K562 (cell line): ENCODE results near the gene PTGIS. TPM values are rescaled to one million over a fixed set of nuclear protein-coding genes. Genes with fewer than 3 reads are reported as not detected.

Experiments used
- ARID2 ChIP-seq: fragments of 450-650 bp; IDR thresholded peaks from 2 replicates; pipeline ENCODE4 v1.6.1; 2017; ENCODE audit warnings: antibody characterized with exemption, mild to moderate bottlenecking
- ATF7 ChIP-seq: fragments of 450-650 bp; IDR thresholded peaks from 2 replicates; pipeline ENCODE4 v1.7.1; 2014; ENCODE audit warnings: mild to moderate bottlenecking, moderate library complexity
- BRD4 ChIP-seq: fragments of 200-600 bp; sonication (generic); IDR thresholded peaks from 2 replicates; pipeline ENCODE4 v1.6.1; 2017; ENCODE audit warnings: inconsistent platforms
- CHCHD3 ChIP-seq: fragments of 250-450 bp; sonication (Bioruptor Pico); IDR thresholded peaks from 2 replicates; pipeline ENCODE4 v2.1.2; 2022; ENCODE audit warnings: mild to moderate bottlenecking
- CTBP1 ChIP-seq: fragments of 450-650 bp; IDR thresholded peaks from 2 replicates; pipeline ENCODE4 v1.6.1; 2016; ENCODE audit warnings: borderline replicate concordance
- EHMT2 ChIP-seq: fragments of 450-650 bp; IDR thresholded peaks from 2 replicates; pipeline ENCODE4 v1.6.1; 2018; ENCODE audit warnings: antibody characterized with exemption
- ESRRA ChIP-seq: fragments of 450-650 bp; IDR thresholded peaks from 2 replicates; pipeline ENCODE4 v1.6.1; 2014; ENCODE audit warnings: low read depth, mild to moderate bottlenecking, moderate library complexity, borderline replicate concordance
- IFI16 ChIP-seq: fragments of 250-450 bp; sonication (Bioruptor Pico); IDR thresholded peaks from 2 replicates; pipeline ENCODE4 v2.1.2; 2022; ENCODE audit warnings: mild to moderate bottlenecking, inconsistent platforms
- JUND ChIP-seq, 2 experiments: IDR thresholded peaks; 2 replicates in 1 of 2; 3 replicates in 1 of 2; pipeline ENCODE4 v1.6.1; 2011; ENCODE audit warnings: borderline replicate concordance in 2 of 2, low read depth in 2 of 2, low read length in 2 of 2, improper control_type of control experiment in 1 of 2, missing biosample characterization in 1 of 2, missing genetic modification characterization in 1 of 2, missing genetic modification reagents in 1 of 2
- KDM4B ChIP-seq, 2 experiments: fragments of 450-650 bp in 1 of 2; sonication (generic) in 1 of 2; IDR thresholded peaks; 2 replicates each; pipeline ENCODE4 v1.6.1; 2016 to 2017; ENCODE audit warnings: borderline replicate concordance in 2 of 2, antibody characterized with exemption in 1 of 2, low read depth in 1 of 2, mild to moderate bottlenecking in 1 of 2
- L3MBTL2 ChIP-seq: fragments of 450-650 bp; IDR thresholded peaks from 2 replicates; pipeline ENCODE4 v1.6.1; 2016; ENCODE audit warnings: mild to moderate bottlenecking, moderate library complexity
- LEF1 ChIP-seq: fragments of 450-650 bp; IDR thresholded peaks from 2 replicates; pipeline ENCODE4 v1.6.1; 2016; ENCODE audit warnings: mild to moderate bottlenecking
- MNT ChIP-seq, 2 experiments: fragments of 450-650 bp; conservative IDR thresholded peaks; 2 replicates each; pipeline ENCODE4 v1.6.1; 2017; ENCODE audit warnings: mild to moderate bottlenecking in 2 of 2, moderate library complexity in 2 of 2
- PHB ChIP-seq: fragments of 250-450 bp; sonication (Bioruptor Pico); IDR thresholded peaks from 2 replicates; pipeline ENCODE4 v1.5.0; 2021
- RAD21 ChIP-seq, 2 experiments: fragments of 250-450 bp in 1 of 2; fragments of 450-650 bp in 1 of 2; sonication (Bioruptor Pico) in 1 of 2; formaldehyde crosslinking in 1 of 2; IDR thresholded peaks in 1 of 2; conservative IDR thresholded peaks in 1 of 2; 2 replicates each; pipeline versions ENCODE4 v1.4.0 to v1.8.0; 2020 to 2022; ENCODE audit warnings: mild to moderate bottlenecking in 2 of 2, moderate library complexity in 1 of 2
- RNF219 ChIP-seq: fragments of 250-450 bp; sonication (Bioruptor Pico); IDR thresholded peaks from 2 replicates; pipeline ENCODE4 v1.5.0; 2022; ENCODE audit warnings: mild to moderate bottlenecking
- SMC3 ChIP-seq: conservative IDR thresholded peaks from 2 replicates; pipeline ENCODE4 v1.6.1; 2011; ENCODE audit warnings: low read depth, low read length, improper control_type of control experiment; ENCODE audit not compliant: insufficient read depth
- STAG1 ChIP-seq: sonication (generic); formaldehyde crosslinking; IDR thresholded peaks from 2 replicates; pipeline ENCODE4 v1.5.0; 2020; ENCODE audit warnings: missing genetic modification reagents, borderline replicate concordance
- TSHZ1 ChIP-seq: fragments of 250-450 bp; sonication (Bioruptor Pico); IDR thresholded peaks from 2 replicates; pipeline ENCODE4 v1.4.0; 2020; ENCODE audit warnings: mild to moderate bottlenecking, moderate library complexity
- ZNF717 ChIP-seq: fragments of 250-450 bp; sonication (Bioruptor Pico); IDR thresholded peaks from 2 replicates; pipeline ENCODE4 v1.5.0; 2021
- polyA plus RNA-seq, 8 experiments: library from polyadenylated mRNA; depleted of rRNA in 4 of 8; stranded (reverse) in 5 of 8; unstranded in 3 of 8; fragments of >200 nt; fragmentation: Nextera tagmentation in 2 of 8; fragmentation: Illumina TruSeq in 1 of 8; extraction: Ambion mirVana in 2 of 8; extraction: Trizol in 1 of 8; gene quantifications; 2 replicates each; pipeline versions ENCODE4 v1.2.1 to v1.2.3, GENCODE V29; 2011 to 2014; ENCODE audit warnings: inconsistent platforms in 1 of 8, missing spikeins in 1 of 8
- total RNA-seq, 7 experiments: library from RNA; depleted of rRNA in 6 of 7; stranded (reverse); fragments of >200 nt in 6 of 7; fragmentation: Illumina TruSeq in 2 of 7; extraction: Trizol in 2 of 7; gene quantifications; 2 replicates each; pipeline versions ENCODE4 v1.2.1 to v1.2.3, GENCODE V29; 2011 to 2021; ENCODE audit warnings: low replicate concordance in 1 of 7

PTGIS gene
- total and polyA plus RNA-seq, 9 of the 15 experiments (the other 6 are each of a cell fraction or from before 2014, with no cell fraction given) = not detected

GRCh38 chr20:49608752-49609670 lies 41.1 kb upstream of the PTGIS start (continued):
- TF ChIP-seq PHB (CRISPR knock-in tag) (no peak), SMC3 (peak; percentile 77), BRD4 (no peak), STAG1 (CRISPR knock-in tag) (peak; percentile 92; the same call in 1 of the 2 replicates), EHMT2 (no peak), ARID2 (0 out of 2 replicates have a peak, but pooled peaks have one; percentile 52), ZNF717 (CRISPR knock-in tag) (no peak), TSHZ1 (no peak), L3MBTL2 (peak; percentile 54), RAD21 (CRISPR knock-in tag; conservative IDR thresholded peaks at IDR 0.05 in 1 of 2, IDR thresholded peaks at IDR 0.05 in 1 of 2) (peak; percentile 84 to 89), IFI16 (CRISPR knock-in tag) (no peak), CTBP1 (peak; percentile 72; the same call in 1 of the 2 replicates), RNF219 (CRISPR knock-in tag) (no peak), MNT (conservative IDR thresholded peaks at IDR 0.05) (peak in 1 of 2 experiments; percentile 51; a peak in 1 of 4 replicates), KDM4B (IDR thresholded peaks at IDR 0.05; ENCODE audit: borderline replicate concordance in 2 of 2, low read depth in 1 of 2) (0 out of 4 replicates have a peak, but pooled peaks of 1 of the 2 experiments have one; percentile 54), LEF1 (no peak), ESRRA (peak; percentile 52; the same call in 1 of the 2 replicates), ATF7 (peak; percentile 58), JUND (IDR thresholded peaks at IDR 0.05; ENCODE audit: borderline replicate concordance, low read depth, low read length) (0 out of 2 replicates have a peak, but pooled peaks have one; percentile 11), JUND (tag; IDR thresholded peaks at IDR 0.05; ENCODE audit: borderline replicate concordance, low read depth, low read length) (no peak), CHCHD3 (CRISPR knock-in tag) (no peak)
